MM.1S (cell line): ENCODE data around the gene ZBTB39.

ENCODE experiments used
- CTCF ChIP-seq: fragments of 300-600 bp; sonication (generic); IDR thresholded peaks from 2 replicates; pipeline ENCODE4 v1.5.1; 2016; ENCODE audit warnings: antibody characterized with exemption, low read length, mixed read lengths
- EZH2phosphoT487 ChIP-seq: fragments of 300-600 bp; sonication (generic); IDR thresholded peaks from 2 replicates; pipeline ENCODE4 v1.6.1; 2018; ENCODE audit warnings: antibody characterized with exemption, low read length

- TF ChIP-seq CTCF (no peak), EZH2phosphoT487 (no peak)
Observed at GRCh38 chr12:57004651-57005050, 1.7 kb downstream of the ZBTB39 start.
